GM04503 (cell line): ENCODE results near the gene PPM1M.
A peak's percentile ranks its signal among the peaks of the same experiment; 100 is the strongest.

Source experiments
- DNase-seq: peaks from one replicate; pipeline ENCODE4 v3.0.0-alpha.2; 2012; ENCODE audit warnings: low read depth

The PPM1M gene

DNA sequence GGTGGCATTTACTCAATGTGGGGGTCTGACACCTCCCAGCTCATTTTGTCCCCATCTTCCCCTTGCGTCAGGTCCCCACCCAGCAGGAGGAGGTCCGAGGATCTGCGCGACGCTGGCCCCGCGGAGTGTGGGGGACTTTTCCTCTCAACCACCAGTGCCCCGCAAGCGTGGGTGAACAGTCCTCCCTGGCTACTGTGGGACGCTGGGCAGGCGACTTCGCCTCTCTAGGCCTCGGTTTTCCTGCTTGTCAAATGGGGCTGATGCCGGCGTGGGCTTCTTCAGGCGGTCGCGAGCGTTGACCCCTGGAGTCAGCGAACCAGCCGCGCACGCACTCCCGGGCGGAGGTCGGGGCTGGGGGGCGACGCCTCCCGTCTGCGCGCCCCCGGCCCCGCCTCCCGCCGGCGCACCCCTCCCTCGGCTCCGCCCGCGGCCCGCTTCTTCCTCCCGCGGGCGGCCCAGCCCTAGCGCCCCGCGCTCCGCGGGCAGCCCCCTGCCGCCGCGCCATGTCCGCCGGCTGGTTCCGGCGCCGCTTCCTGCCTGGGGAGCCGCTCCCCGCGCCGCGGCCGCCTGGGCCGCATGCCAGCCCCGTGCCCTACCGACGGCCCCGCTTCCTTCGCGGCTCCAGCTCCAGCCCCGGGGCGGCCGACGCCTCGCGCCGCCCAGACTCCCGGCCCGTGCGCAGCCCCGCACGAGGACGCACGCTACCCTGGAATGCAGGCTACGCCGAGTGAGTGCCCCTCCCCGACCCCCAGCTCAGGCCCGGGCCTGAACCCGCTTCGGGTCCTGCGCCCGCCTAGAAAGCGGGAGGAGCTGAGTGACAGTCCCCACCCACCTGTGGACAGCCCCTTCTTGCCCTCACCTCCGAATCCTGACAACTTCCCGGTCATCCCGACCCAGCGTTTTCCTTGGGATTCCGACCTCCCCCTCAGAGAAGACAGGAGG, at the start of gene PPM1M:
Gene PPM1M (plus strand): TSS at position 438 of the 942 bp plus-strand sequence. CDS start 66 bp downstream, at position 504.
- DNase-seq, result no peak

DNA sequence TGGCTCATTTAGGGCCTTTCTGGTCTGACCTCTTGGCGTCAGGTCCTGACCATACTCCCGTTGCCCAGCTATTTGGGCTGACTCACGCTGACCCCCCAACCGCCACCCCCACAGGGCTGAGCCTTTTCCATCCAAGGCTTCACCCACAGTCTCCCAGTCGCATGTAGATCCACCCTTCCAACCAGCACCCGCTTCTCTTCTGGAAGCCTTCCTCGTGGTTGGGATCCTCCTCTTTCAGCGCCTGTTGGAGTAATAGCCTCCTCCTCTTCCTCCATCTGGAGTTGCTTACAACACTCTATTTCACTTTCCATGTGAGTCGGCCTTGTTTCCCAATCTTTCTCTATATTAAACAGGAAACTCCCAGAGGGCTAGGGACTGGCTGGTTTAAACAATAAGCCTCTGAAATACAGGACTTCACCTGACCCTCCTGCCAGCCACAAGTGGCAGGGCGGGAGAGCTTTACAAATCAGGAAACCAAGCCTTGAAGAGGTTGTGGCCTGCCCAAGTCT, 49.7 kb upstream of the PPM1M start:
- peak; percentile 51 for DNase-seq

GRCh38 chr3:52196977-52197376, 48.6 kb upstream of the PPM1M start:
- no peak for DNase-seq

DNA sequence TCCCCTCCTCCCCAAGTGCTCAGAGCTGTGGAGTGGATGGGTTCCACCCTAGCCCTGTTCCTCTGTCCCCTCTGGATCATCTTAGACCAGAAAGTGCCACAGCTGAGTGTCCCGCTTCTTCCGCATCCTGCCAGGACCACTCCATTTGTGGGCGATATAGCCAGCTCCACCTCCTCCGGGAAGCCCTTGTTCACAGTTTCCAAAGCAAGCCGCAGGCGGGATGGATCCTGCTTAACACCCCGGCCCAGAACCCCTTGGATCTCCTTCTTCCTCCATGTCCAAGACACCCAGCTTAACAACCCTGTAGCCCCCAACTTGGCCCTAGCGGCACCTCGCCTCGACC, 48.1 kb upstream of the PPM1M start:
- DNase-seq, result no peak

- DNase-seq, result peak; percentile 23
Observed at GRCh38 chr3:52197842-52198625, 47.5 kb upstream of the PPM1M start, which contains the start of gene ALAS1. Gene ALAS1, plus strand, starts transcription at chr3:52198160. Its CDS starts 1,082 bp downstream, at chr3:52199242.

- DNase-seq, result no peak
Observed at GRCh38 chr3:52198643-52199608, 46.6 kb upstream of the PPM1M start.

DNA sequence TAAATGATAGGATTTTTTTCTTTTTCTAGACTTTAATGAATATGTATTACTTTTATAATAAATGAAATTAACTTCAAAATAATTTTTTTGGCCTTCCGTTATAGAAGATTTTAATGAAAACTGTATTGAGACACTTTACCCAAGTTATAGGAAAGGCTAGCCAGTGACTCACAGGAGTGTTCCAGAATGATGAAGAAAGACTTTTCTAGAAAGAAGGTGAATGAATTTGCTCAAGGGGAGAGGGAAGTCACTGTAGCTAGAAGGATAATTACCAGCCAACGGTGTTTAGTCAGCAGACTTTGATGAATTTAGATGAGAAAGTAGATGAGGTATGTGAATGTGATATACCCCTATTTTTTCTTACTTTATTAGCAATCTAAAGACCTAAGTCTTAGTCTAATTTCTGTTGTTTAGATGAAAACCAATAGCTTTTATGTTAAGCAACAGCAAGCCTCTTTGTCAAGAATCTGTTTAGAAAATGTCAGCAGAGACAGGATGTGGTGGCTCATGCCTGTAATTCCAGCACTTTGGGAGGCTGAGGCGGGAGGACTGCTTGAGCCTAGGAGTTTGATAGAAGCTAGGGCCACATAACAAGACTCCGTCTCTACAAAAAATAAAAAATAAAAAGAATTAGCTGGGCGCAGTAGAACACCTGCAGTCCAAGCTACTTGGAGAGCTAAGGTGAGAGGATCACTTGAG, 44.4 kb upstream of the PPM1M start:
- no peak for DNase-seq

DNA sequence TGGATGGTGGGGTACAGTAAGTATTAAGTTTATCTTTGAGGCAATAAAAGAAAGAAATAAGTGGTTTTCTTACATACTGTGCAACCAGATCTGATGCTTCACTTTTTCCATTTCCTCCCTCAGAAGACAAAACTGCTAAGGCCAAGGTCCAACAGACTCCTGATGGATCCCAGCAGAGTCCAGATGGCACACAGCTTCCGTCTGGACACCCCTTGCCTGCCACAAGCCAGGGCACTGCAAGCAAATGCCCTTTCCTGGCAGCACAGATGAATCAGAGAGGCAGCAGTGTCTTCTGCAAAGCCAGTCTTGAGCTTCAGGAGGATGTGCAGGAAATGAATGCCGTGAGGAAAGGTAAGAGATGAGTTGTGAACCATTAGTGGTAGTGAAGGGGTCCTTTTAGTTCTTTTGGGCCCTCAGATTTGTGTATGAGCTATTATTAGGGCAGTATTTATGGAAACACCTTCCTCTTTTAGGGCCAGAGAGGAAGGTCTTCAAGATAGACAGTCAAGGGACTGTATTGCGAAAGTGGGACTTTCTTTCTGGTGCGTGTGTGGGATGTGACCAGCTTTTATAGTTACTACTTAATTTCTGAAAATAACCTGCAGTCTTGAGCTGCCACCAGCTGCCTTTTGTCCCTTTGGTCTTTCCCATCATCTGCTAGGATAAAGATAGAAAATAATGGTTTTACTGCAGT, 43.0 kb upstream of the PPM1M start:
- DNase-seq, result no peak

- DNase-seq, result no peak
Observed at GRCh38 chr3:52203701-52204100, 41.9 kb upstream of the PPM1M start.

- DNase-seq, result no peak
Observed at GRCh38 chr3:52204337-52205073, 41.1 kb upstream of the PPM1M start.

- no peak for DNase-seq
Observed at GRCh38 chr3:52205727-52206372, 39.7 kb upstream of the PPM1M start.

DNA sequence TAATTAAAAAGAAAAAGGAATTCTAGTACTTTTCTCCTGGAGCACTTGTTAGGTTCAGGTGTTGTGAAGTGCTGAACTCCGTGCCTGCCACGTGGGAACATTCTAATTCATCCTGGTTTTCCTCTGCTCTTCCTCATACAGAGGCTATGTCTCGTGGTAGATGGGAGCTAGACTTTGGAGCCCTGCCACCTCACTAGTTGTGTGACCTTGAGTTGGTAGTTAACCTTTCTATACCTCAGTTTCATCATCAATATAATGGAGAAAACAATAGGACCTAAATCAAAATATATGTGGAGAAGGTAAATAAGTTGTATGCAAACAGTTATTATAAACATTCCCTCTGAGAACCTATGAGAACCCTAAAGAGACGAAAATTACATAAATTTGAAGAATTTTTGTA, 37.0 kb upstream of the PPM1M start:
- DNase-seq, result no peak

DNA sequence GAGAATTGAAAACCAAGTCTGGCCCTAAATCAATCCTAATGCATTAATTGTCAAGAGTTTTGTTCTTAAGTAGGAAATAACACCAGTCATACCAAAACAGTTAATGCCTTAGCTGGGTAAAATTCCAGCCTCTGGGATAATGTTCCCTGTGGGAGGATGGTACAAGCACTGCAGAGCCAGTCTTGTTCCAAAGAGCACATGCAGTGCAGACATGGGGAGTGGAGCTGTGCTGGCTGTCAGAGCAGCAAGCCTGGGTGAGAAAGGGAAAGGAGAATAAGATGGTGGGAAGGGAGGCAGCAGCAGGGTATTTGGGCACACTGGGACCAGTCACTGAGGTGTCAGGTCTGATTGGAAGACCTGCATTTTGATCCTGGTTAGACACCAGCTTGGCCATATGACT, 35.5 kb upstream of the PPM1M start:
- no peak for DNase-seq

DNA sequence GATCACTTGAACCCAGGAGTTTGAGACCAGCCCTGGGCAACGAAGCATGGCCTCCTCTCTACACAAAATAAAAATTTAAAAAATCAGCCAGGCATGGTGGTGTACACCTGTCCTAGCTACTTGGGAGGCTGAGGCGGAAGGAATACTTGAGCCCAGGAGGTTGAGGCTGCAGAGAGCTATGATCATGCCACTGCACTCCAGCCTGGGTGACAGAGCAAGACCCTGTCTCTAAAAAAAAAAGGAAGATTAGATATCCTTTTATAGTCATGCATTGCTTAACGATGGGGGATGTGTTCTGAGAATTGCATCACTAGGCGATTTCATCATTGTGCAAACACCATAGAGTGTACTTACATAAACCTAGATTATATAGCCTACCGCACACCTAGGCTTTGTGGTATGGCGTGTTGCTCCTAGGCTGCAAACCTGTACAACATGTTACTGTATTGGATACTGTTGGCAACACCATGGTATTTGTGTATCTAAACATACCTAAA, 35.0 kb upstream of the PPM1M start:
- DNase-seq, result no peak

DNA sequence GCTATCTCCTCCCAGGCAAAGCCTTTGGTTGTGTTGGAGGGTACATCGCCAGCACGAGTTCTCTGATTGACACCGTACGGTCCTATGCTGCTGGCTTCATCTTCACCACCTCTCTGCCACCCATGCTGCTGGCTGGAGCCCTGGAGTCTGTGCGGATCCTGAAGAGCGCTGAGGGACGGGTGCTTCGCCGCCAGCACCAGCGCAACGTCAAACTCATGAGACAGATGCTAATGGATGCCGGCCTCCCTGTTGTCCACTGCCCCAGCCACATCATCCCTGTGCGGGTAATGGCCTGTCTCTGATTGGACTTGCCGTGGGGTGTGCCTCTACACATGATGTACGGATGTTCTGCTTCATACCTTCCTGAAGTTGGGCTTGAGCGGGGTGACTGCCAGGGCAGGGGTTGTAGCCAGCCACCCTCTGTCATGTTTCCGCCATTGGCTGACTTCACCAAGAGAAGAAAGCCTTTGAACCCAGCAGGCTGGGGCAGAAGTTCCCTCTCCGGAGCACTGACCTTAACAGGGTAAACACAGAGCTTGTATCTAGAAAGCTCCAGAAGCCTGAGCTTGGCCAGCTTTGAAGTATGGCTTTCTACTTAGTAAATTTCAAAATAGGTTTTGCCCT, 34.2 kb upstream of the PPM1M start:
- DNase-seq, result no peak

GRCh38 chr3:52213005-52213404, 32.6 kb upstream of the PPM1M start:
- no peak for DNase-seq

DNA sequence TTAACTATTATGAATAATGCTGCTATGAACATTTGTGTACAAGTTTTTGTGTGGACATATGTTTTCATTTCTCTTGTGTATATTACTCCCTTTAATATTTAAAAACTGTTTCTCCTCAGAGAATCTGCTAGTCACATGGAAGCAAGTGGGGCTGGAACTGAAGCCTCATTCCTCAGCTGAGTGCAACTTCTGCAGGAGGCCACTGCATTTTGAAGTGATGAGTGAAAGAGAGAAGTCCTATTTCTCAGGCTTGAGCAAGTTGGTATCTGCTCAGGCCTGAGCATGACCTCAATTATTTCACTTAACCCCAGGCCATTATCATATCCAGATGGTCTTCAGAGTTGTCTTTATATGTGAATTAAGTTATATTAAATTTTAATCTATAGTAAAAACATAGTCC, 31.7 kb upstream of the PPM1M start:
- no peak for DNase-seq

DNA sequence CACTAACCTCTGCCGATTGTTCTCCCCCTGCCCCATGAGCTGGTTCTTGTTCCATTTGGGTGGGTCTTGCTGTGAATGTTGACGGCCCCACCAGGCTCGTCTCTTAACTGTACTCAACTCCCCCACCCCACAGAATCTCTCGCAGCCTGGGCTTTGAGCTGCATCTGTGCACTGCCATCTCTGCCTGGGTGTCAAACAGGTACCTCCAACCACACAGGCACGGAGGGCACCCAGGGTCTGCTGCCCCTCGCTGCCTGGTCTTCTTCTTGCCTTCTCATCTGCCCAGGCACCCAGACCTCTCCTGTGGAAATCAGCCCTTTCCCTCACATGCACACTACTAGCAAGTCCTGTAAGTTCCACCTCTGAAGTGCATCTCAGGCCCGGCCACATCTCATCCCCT, 30.2 kb upstream of the PPM1M start:
- DNase-seq, result no peak
